GM11168 (cell line): Measurements from ENCODE around the gene CADM1.

ENCODE experiments used
- in situ Hi-C: fragments of 300-500 bp; cut with MboI; formaldehyde crosslinking; loops from one replicate; pipeline ENCODE4 v1.12.0; 2022; ENCODE audit warnings: low sequenced_read_pairs; ENCODE audit not compliant: unreplicated experiment

Gene CADM1

GRCh38 chr11:115170133-115170815, 333.9 kb downstream of the CADM1 start:
- in situ Hi-C loops, result no loop called here

- in situ Hi-C loops, result no loop called here
Measured at GRCh38 chr11:115169251-115169650, 335.0 kb downstream of the CADM1 start.

GRCh38 chr11:115168686-115169085, 335.5 kb downstream of the CADM1 start:
- in situ Hi-C loops, result no loop called here

- in situ Hi-C loops, result no loop called here
Measured at GRCh38 chr11:115168229-115168671, 336.0 kb downstream of the CADM1 start.

GRCh38 chr11:115167456-115167855, 336.8 kb downstream of the CADM1 start:
- in situ Hi-C loops, result no loop called here

GRCh38 chr11:115166820-115167219, 337.4 kb downstream of the CADM1 start:
- in situ Hi-C loops, result no loop called here

- in situ Hi-C loops, result no loop called here
Measured at GRCh38 chr11:115164774-115165173, 339.4 kb downstream of the CADM1 start.

GRCh38 chr11:115162919-115163318, 341.3 kb downstream of the CADM1 start:
- in situ Hi-C loops, result no loop called here

- in situ Hi-C loops, result no loop called here
Measured at GRCh38 chr11:115161876-115162275, 342.3 kb downstream of the CADM1 start.

GRCh38 chr11:115159207-115159606, 345.0 kb downstream of the CADM1 start:
- in situ Hi-C loops, result no loop called here

GRCh38 chr11:115158053-115158452, 346.2 kb downstream of the CADM1 start:
- in situ Hi-C loops, result no loop called here

- in situ Hi-C loops, result no loop called here
Measured at GRCh38 chr11:115157247-115157646, 347.0 kb downstream of the CADM1 start.

GRCh38 chr11:115155978-115156377, 348.2 kb downstream of the CADM1 start:
- in situ Hi-C loops, result no loop called here

- in situ Hi-C loops, result no loop called here
Measured at GRCh38 chr11:115155320-115155719, 348.9 kb downstream of the CADM1 start.

GRCh38 chr11:115154355-115154736, 349.9 kb downstream of the CADM1 start:
- in situ Hi-C loops, result no loop called here

GRCh38 chr11:115153731-115154354, 350.4 kb downstream of the CADM1 start:
- in situ Hi-C loops, result no loop called here

- in situ Hi-C loops, result no loop called here
Measured at GRCh38 chr11:115153135-115153534, 351.1 kb downstream of the CADM1 start.

GRCh38 chr11:115151010-115151409, 353.2 kb downstream of the CADM1 start:
- in situ Hi-C loops, result no loop called here

- in situ Hi-C loops, result no loop called here
Measured at GRCh38 chr11:115148691-115149090, 355.5 kb downstream of the CADM1 start.

- in situ Hi-C loops, result no loop called here
Measured at GRCh38 chr11:115148101-115148500, 356.1 kb downstream of the CADM1 start.

GRCh38 chr11:115147243-115147807, 356.9 kb downstream of the CADM1 start:
- in situ Hi-C loops, result no loop called here

- in situ Hi-C loops, result no loop called here
Measured at GRCh38 chr11:115146425-115146824, 357.8 kb downstream of the CADM1 start.
